ENCODE measurements around the gene PRELID3B. TPM values are rescaled to one million over a fixed set of nuclear protein-coding genes. Genes with fewer than 3 reads are reported as not detected.
A peak's percentile ranks its signal among the peaks of the same experiment; 100 is the strongest.

Gene PRELID3B
- total and polyA plus RNA-seq, 2 of the 13 experiments (the other 11 are each of a cell fraction or from before 2014, with no cell fraction given) = 23.3 to 42.6 TPM

DNA sequence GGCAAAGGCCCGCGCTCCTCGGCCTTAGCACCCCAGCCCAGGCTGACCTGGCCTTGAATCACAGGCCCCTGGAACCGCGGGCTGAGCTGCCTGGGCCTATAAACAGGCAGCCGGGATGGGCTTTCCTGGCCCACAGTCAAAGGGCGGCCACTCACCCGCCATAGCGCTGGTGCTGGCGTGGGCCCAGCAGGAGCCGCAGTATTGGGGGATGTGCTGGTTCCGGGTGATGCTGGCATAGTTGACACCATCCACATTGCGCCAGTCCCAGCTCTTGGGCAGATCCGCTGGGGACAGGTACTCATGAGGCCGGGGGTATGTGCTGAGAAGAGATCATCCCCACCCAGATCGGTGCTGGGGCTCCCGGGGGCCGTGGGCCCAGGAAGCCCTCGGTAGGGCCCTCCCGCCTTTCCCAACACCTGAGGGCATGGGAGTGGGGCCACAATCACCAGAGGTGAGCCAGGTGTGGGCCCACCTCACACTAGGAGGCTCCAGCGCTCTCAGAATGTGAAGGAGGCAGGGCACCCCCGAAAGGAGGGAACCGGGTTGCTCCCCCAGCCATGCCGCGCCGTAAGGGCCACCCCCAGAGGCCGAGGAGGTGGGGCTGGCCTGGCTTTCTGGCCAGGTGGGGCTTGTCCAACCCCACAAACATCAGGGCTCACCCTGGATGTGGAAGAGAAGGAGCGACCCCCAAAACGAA, 36.3 kb downstream of the PRELID3B start (continued):
- TF ChIP-seq, protein P1, sequence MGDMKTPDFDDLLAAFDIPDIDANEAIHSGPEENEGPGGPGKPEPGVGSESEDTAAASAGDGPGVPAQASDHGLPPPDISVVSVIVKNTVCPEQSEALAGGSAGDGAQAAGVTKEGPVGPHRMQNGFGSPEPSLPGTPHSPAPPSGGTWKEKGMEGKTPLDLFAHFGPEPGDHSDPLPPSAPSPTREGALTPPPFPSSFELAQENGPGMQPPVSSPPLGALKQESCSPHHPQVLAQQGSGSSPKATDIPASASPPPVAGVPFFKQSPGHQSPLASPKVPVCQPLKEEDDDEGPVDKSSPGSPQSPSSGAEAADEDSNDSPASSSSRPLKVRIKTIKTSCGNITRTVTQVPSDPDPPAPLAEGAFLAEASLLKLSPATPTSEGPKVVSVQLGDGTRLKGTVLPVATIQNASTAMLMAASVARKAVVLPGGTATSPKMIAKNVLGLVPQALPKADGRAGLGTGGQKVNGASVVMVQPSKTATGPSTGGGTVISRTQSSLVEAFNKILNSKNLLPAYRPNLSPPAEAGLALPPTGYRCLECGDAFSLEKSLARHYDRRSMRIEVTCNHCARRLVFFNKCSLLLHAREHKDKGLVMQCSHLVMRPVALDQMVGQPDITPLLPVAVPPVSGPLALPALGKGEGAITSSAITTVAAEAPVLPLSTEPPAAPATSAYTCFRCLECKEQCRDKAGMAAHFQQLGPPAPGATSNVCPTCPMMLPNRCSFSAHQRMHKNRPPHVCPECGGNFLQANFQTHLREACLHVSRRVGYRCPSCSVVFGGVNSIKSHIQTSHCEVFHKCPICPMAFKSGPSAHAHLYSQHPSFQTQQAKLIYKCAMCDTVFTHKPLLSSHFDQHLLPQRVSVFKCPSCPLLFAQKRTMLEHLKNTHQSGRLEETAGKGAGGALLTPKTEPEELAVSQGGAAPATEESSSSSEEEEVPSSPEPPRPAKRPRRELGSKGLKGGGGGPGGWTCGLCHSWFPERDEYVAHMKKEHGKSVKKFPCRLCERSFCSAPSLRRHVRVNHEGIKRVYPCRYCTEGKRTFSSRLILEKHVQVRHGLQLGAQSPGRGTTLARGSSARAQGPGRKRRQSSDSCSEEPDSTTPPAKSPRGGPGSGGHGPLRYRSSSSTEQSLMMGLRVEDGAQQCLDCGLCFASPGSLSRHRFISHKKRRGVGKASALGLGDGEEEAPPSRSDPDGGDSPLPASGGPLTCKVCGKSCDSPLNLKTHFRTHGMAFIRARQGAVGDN (CRISPR knock-in tag; IDR thresholded peaks at IDR 0.05) = peak; percentile 88
- TF ChIP-seq CCAR2 (optimal IDR thresholded peaks at IDR 0.05; ENCODE audit: low read depth, low read length) (no peak), BHLHE40 (IDR thresholded peaks at IDR 0.05; ENCODE audit: low read length) (no peak), ZNF451 (CRISPR knock-in tag; IDR thresholded peaks at IDR 0.05) (no peak), ZBTB1 (CRISPR knock-in tag; IDR thresholded peaks at IDR 0.05; ENCODE audit: borderline replicate concordance) (no peak), ZBTB7B (CRISPR knock-in tag; IDR thresholded peaks at IDR 0.05) (peak; percentile 73; the same call in 1 of the 2 replicates), SETDB1 (CRISPR knock-in tag; IDR thresholded peaks at IDR 0.05; ENCODE audit: borderline replicate concordance) (no peak), CBX5 (CRISPR knock-in tag; IDR thresholded peaks at IDR 0.05; ENCODE audit: borderline replicate concordance) (no peak), ATRX (CRISPR knock-in tag; IDR thresholded peaks at IDR 0.05; ENCODE audit: borderline replicate concordance) (no peak), SOX5 (CRISPR knock-in tag; IDR thresholded peaks at IDR 0.05; ENCODE audit: borderline replicate concordance) (peak; percentile 33; the same call in 1 of the 2 replicates), ZNF24 (IDR thresholded peaks at IDR 0.05) (no peak), ZNF292 (CRISPR knock-in tag; IDR thresholded peaks at IDR 0.05; ENCODE audit: borderline replicate concordance, low read depth) (peak; percentile 25; the same call in 1 of the 2 replicates), TGIF2 (CRISPR knock-in tag; IDR thresholded peaks at IDR 0.05) (no peak), ZNF605 (CRISPR knock-in tag; IDR thresholded peaks at IDR 0.05) (no peak), HMGA1 (CRISPR knock-in tag; conservative IDR thresholded peaks at IDR 0.05) (no peak), TAF15 (IDR thresholded peaks at IDR 0.05; ENCODE audit: low read depth, low read length, poor library complexity, severe bottlenecking) (no peak)
- TF ChIP-seq, protein P2, sequence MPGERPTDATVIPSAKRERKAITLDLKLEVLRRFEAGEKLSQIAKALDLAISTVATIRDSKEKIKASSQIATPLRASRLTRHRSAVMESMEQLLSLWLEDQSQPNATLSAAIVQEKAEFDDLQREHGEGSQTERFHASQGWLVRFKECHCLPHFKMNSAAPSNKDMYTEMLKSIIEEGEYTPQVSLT (CRISPR knock-in tag; IDR thresholded peaks at IDR 0.05; ENCODE audit: borderline replicate concordance, low read depth) = no peak
- TF ChIP-seq, protein P3, sequence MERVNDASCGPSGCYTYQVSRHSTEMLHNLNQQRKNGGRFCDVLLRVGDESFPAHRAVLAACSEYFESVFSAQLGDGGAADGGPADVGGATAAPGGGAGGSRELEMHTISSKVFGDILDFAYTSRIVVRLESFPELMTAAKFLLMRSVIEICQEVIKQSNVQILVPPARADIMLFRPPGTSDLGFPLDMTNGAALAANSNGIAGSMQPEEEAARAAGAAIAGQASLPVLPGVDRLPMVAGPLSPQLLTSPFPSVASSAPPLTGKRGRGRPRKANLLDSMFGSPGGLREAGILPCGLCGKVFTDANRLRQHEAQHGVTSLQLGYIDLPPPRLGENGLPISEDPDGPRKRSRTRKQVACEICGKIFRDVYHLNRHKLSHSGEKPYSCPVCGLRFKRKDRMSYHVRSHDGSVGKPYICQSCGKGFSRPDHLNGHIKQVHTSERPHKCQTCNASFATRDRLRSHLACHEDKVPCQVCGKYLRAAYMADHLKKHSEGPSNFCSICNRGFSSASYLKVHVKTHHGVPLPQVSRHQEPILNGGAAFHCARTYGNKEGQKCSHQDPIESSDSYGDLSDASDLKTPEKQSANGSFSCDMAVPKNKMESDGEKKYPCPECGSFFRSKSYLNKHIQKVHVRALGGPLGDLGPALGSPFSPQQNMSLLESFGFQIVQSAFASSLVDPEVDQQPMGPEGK (CRISPR knock-in tag; IDR thresholded peaks at IDR 0.05) = 0 out of 2 replicates have a peak, but pooled peaks have one; percentile 21
- TF ChIP-seq, protein P4, sequence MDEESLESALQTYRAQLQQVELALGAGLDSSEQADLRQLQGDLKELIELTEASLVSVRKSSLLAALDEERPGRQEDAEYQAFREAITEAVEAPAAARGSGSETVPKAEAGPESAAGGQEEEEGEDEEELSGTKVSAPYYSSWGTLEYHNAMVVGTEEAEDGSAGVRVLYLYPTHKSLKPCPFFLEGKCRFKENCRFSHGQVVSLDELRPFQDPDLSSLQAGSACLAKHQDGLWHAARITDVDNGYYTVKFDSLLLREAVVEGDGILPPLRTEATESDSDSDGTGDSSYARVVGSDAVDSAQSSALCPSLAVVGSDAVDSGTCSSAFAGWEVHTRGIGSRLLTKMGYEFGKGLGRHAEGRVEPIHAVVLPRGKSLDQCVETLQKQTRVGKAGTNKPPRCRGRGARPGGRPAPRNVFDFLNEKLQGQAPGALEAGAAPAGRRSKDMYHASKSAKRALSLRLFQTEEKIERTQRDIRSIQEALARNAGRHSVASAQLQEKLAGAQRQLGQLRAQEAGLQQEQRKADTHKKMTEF (CRISPR knock-in tag; IDR thresholded peaks at IDR 0.05) = peak; percentile 41; the same call in 1 of the 2 replicates
- TF ChIP-seq, protein P5, sequence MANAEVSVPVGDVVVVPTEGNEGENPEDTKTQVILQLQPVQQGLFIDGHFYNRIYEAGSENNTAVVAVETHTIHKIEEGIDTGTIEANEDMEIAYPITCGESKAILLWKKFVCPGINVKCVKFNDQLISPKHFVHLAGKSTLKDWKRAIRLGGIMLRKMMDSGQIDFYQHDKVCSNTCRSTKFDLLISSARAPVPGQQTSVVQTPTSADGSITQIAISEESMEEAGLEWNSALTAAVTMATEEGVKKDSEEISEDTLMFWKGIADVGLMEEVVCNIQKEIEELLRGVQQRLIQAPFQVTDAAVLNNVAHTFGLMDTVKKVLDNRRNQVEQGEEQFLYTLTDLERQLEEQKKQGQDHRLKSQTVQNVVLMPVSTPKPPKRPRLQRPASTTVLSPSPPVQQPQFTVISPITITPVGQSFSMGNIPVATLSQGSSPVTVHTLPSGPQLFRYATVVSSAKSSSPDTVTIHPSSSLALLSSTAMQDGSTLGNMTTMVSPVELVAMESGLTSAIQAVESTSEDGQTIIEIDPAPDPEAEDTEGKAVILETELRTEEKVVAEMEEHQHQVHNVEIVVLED (CRISPR knock-in tag; IDR thresholded peaks at IDR 0.05; ENCODE audit: borderline replicate concordance) = no peak; the same call in 1 of the 2 replicates

Measured in HepG2 (cell line).